IPS DF 6.9 (cell line): Measurements from ENCODE around the gene BNIP5.

Source experiments
- DNase-seq: peaks from one replicate; pipeline ENCODE4 v3.0.0-alpha.2; 2013; ENCODE audit warnings: low read depth, low spot score
- H3K27ac ChIP-seq: one replicate; pipeline ENCODE4 v1.5.1; 2013; ENCODE audit warnings: low read length, control low read depth
- H3K27me3 ChIP-seq: 2 replicates; pipeline ENCODE4 v1.6.1; 2013; ENCODE audit warnings: mild to moderate bottlenecking, low read length; ENCODE audit not compliant: control insufficient read depth, insufficient read depth
- H3K36me3 ChIP-seq: 2 replicates; pipeline ENCODE4 v1.6.1; 2013; ENCODE audit warnings: low read length; ENCODE audit not compliant: control insufficient read depth, insufficient read depth
- H3K4me1 ChIP-seq: 2 replicates; pipeline ENCODE4 v1.6.1; 2013; ENCODE audit warnings: low read length; ENCODE audit not compliant: control insufficient read depth, insufficient read depth
- H3K4me3 ChIP-seq: 2 replicates; pipeline ENCODE4 v1.5.1; 2013; ENCODE audit warnings: mild to moderate bottlenecking, low read length
- H3K9me3 ChIP-seq: 2 replicates; pipeline ENCODE4 v1.6.1; 2013; ENCODE audit warnings: low read length, inconsistent platforms; ENCODE audit not compliant: control insufficient read depth, insufficient read depth
- WGBS: extraction: QIAGEN DNeasy Blood & Tissue Kit; methylation state at CpG from one replicate; pipeline ENCODE4 v1.1.7; 2013; ENCODE audit warnings: mixed read lengths, missing lambda C conversion rate; ENCODE audit not compliant: insufficient read length, insufficient coverage; 5-methylcytosine and 5-hydroxymethylcytosine counted together

BNIP5 gene

GRCh38 chr6:36297511-36297910, 39.2 kb downstream of the BNIP5 start:
- DNase-seq = no peak
- Histone ChIP-seq H3K4me1 (no peaks in the 10 kb centered on the region), H3K36me3 (no peaks in the 10 kb centered on the region), H3K27ac (no peak overlapping the region), H3K27me3 (no peaks in the 10 kb centered on the region), H3K9me3 (no peaks in the 10 kb centered on the region), H3K4me3 (no peak overlapping the region)
- WGBS = no CpG with 5 or more reads among the region's 7 CpGs

- no peaks in the 10 kb centered on the region for H3K4me1 ChIP-seq
- H3K9me3 ChIP-seq = no peaks in the 10 kb centered on the region
- no peaks in the 10 kb centered on the region for H3K36me3 ChIP-seq
- H3K4me3 ChIP-seq = no peak overlapping the region
- no CpG with 5 or more reads among the region's 6 CpGs for WGBS
- no peak overlapping the region for H3K27ac ChIP-seq
- DNase-seq = no peak
- no peaks in the 10 kb centered on the region for H3K27me3 ChIP-seq
Observed at GRCh38 chr6:36297051-36297450, 39.6 kb downstream of the BNIP5 start.

DNA sequence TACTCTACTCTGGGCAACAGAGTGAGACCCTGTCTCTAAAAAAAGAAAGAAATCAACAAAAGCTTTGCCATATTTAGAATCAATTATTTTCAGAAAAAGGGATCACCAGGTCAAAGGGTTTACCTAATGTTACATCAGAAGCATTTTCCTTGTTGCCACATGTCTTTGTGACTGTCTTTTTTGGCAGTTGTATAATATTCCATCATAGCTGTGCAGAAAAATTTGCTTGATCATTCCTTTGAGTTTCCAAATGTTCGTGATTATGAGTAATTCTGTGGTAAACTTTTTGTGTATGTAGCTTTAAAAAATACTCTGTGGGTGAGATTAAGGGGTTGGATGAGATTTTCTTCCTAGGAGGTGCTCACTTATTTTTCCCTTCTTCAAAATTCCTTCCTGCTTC, 40.4 kb downstream of the BNIP5 start:
- WGBS = no CpG with 5 or more reads among the region's 1 CpG
- H3K27ac ChIP-seq = no peak overlapping the region
- no peak overlapping the region for H3K4me3 ChIP-seq
- no peak for DNase-seq
- H3K9me3 ChIP-seq = no peaks in the 10 kb centered on the region
- H3K4me1 ChIP-seq = no peaks in the 10 kb centered on the region
- no peaks in the 10 kb centered on the region for H3K27me3 ChIP-seq
- H3K36me3 ChIP-seq = no peaks in the 10 kb centered on the region

- no peak overlapping the region for H3K27ac ChIP-seq
- H3K27me3 ChIP-seq = no peaks in the 10 kb centered on the region
- H3K9me3 ChIP-seq = no peaks in the 10 kb centered on the region
- DNase-seq = no peak
- 0 out of 2 replicates have a peak, but pooled peaks cover 2% of the 10 kb centered on the region for H3K4me1 ChIP-seq
- WGBS = no CpG with 5 or more reads among the region's 6 CpGs
- no peak overlapping the region for H3K4me3 ChIP-seq
- no peaks in the 10 kb centered on the region for H3K36me3 ChIP-seq
Observed at GRCh38 chr6:36292170-36292569, 44.5 kb downstream of the BNIP5 start.

DNA sequence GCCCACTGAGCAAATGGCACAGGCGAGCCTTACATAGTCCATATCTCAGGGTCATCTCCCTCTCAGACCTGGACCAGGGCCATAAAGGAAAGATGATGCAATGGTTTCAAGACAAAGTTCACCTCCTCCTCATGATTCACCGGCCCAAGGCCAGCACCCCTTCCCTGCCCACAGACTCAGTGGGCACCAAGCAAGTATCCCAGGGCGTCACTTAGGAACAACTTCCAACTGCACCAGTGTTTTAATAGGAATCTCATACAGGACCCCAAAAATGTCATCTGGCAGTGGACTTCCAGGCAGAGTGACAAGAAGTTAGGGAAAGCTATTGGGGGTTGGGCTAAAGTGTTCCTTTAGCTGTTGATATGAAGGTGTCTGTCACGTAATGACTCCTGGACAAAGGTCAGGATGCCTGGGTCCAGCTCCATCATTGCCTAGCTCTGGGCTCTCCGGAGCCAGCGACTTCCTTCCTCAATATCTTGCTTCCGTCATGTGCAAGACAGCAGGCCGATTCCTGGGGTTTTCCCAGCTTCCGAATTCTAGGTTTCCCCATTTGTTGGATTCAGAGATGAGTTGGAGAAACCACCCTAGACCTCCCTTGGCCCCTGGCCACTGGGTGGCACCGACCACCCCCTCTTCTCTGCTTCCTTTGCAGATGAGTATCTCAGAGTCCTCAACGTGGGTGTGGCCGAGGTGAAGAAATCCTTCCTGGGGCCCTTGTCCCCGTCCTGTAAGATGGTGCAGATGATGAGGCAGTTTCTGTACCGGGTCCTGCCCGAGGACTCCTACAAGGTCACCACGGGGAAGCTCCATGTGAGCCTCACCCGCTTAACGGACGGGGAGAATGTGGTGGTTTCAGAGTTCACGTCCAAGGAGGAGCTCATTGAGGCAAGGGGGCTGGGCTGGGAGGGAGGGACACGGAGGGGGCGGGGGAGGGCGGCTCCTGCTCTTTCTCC, 45.7 kb downstream of the BNIP5 start:
- H3K27me3 ChIP-seq = no peaks in the 10 kb centered on the region
- no CpG with 5 or more reads among the region's 23 CpGs for WGBS
- no peak overlapping the region for H3K27ac ChIP-seq
- no peak overlapping the region for H3K4me3 ChIP-seq
- H3K4me1 ChIP-seq = 0 out of 2 replicates have a peak, but pooled peaks cover 2% of the 10 kb centered on the region
- no peak for DNase-seq
- H3K36me3 ChIP-seq = no peaks in the 10 kb centered on the region
- H3K9me3 ChIP-seq = no peaks in the 10 kb centered on the region

DNA sequence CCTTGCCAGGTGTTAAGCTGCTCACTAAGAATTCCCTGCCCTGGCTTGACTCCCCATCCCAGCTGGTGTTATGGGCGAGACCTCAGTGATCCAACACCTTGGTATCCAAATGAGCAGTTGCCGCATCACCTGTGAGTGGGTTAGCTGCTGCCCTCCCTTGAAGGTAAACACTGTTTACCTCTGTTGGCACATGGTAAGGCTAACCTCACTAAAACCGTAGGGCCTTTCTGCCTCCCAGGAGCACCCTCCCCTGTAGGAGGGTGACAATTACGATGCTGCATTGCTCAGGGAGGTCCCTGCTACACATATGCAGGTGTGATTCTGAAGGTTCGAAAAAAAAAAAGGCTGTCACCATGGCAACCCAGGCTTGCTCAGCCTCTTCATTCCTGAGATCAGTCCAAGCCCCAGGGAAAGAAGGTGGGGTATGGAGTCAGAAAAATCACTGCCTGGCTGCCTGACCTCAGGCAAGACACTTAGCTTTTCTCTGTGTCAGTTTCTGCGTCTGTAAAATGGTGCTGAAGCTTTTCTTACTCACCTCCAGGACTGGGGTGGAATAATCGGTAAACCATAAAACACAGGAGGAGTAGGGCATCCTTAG, 47.3 kb downstream of the BNIP5 start:
- Histone ChIP-seq H3K4me3 (no peak overlapping the region), H3K4me1 (0 out of 2 replicates have a peak, but pooled peaks cover 2% of the 10 kb centered on the region), H3K27me3 (no peaks in the 10 kb centered on the region), H3K27ac (no peak overlapping the region), H3K36me3 (no peaks in the 10 kb centered on the region), H3K9me3 (no peaks in the 10 kb centered on the region)
- DNase-seq = peak; percentile 20
- no CpG with 5 or more reads among the region's 7 CpGs for WGBS

GRCh38 chr6:36286858-36287257, 49.8 kb downstream of the BNIP5 start:
- 0 out of 2 replicates have a peak, but pooled peaks cover 2% of the 10 kb centered on the region for H3K4me1 ChIP-seq
- no peak for DNase-seq
- H3K27ac ChIP-seq = no peak overlapping the region
- WGBS = no CpG with 5 or more reads among the region's 5 CpGs
- H3K36me3 ChIP-seq = no peaks in the 10 kb centered on the region
- H3K27me3 ChIP-seq = no peaks in the 10 kb centered on the region
- H3K4me3 ChIP-seq = no peak overlapping the region
- H3K9me3 ChIP-seq = no peaks in the 10 kb centered on the region

- Histone ChIP-seq H3K36me3 (no peaks in the 10 kb centered on the region), H3K27ac (no peak overlapping the region), H3K9me3 (no peaks in the 10 kb centered on the region), H3K4me1 (0 out of 2 replicates have a peak, but pooled peaks cover 2% of the 10 kb centered on the region), H3K27me3 (no peaks in the 10 kb centered on the region), H3K4me3 (no peak overlapping the region)
- no peak for DNase-seq
- WGBS = no CpG with 5 or more reads among the region's 1 CpG
Observed at GRCh38 chr6:36285797-36286196, 50.9 kb downstream of the BNIP5 start.

GRCh38 chr6:36285187-36285671, 51.5 kb downstream of the BNIP5 start:
- no peaks in the 10 kb centered on the region for H3K9me3 ChIP-seq
- H3K4me1 ChIP-seq = 0 out of 2 replicates have a peak, but pooled peaks cover 2% of the 10 kb centered on the region
- no peak overlapping the region for H3K27ac ChIP-seq
- no peak overlapping the region for H3K4me3 ChIP-seq
- WGBS = no CpG with 5 or more reads among the region's 26 CpGs
- no peaks in the 10 kb centered on the region for H3K36me3 ChIP-seq
- no peaks in the 10 kb centered on the region for H3K27me3 ChIP-seq
- DNase-seq = peak; percentile 35

DNA sequence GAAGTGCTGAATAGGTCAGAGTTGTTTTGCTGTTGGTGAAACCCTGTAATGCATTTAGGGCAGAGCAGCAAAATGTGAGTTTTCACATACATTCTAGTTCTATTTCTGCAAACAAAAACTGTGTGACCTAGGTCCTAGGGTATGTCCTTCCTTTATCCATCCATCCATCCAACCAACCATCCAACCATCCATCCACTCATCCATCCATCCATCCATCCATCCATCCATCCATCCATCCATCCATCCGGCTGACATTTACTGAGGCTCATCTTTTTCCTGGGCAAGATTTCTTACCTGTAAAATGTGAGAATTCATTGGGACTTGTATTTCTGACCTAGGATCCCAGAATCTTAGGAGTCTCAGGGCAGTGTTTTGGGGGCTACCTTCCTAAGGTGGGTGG, 52.3 kb downstream of the BNIP5 start:
- H3K4me3 ChIP-seq = no peak overlapping the region
- H3K9me3 ChIP-seq = no peaks in the 10 kb centered on the region
- WGBS = no CpG with 5 or more reads among the region's 1 CpG
- no peak overlapping the region for H3K27ac ChIP-seq
- H3K27me3 ChIP-seq = no peaks in the 10 kb centered on the region
- H3K4me1 ChIP-seq = 0 out of 2 replicates have a peak, but pooled peaks cover 2% of the 10 kb centered on the region
- no peak for DNase-seq
- H3K36me3 ChIP-seq = no peaks in the 10 kb centered on the region
